ENCODE results near the gene CHCHD6. TPM values are rescaled to one million over a fixed set of nuclear protein-coding genes. Genes with fewer than 3 reads are reported as not detected.

Gene CHCHD6
- total RNA-seq, 6 experiments from 2014 or later, result 1.7 to 5.3 (median 4.2) TPM

DNA sequence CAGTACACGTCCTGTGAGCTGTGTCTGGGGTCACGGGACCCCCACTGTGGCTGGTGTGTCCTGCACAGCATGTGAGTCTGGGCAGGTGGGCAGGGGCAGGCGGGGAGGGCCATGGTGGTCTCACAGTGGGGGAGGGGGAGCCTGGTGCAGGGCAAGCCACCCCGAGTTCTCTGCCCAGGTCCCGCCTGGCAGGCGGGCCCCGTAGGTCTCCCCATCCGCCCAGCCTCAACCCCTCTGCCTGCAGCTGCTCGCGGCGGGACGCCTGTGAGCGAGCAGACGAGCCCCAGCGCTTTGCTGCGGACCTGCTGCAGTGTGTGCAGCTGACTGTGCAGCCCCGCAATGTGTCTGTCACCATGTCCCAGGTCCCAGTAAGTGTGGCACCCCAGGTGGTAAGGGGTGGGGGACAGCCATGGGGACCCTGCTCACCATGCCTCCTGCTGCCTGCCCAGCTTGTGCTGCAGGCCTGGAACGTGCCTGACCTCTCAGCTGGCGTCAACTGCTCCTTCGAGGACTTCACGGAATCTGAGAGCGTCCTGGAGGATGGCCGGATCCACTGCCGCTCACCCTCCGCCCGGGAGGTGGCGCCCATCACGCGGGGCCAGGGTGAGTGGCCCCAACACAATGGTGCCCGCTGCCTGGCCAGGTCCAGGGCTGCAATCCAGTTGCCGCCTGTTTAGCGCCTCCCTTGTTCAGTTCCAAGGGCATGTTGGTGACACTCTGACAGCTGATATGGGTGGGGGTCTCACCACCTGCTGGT, 300.8 kb downstream of the CHCHD6 start:
- Histone ChIP-seq H3K27ac (no peak overlapping the region), H3K4me1 (no peaks in the 10 kb centered on the region), H3K4me3 (no peak overlapping the region), H3K36me3 (no peaks in the 10 kb centered on the region), H3K9me3 (no peaks in the 10 kb centered on the region), H3K27me3 (no peaks in the 10 kb centered on the region)
- ATAC-seq (no peak), DNase-seq (no peak)
- 100% methylated on average over 3 of the region's 32 CpGs for WGBS (ENCODE audit: insufficient coverage, low coverage, low lambda C conversion rate, missing lambda C conversion rate)
- TF ChIP-seq POLR2A (IDR thresholded peaks at IDR 0.05), result no peak
- no peak for TF ChIP-seq CTCF (IDR thresholded peaks at IDR 0.05)
- intact Hi-C loops (cut with DNase I), result no loop called here

DNA sequence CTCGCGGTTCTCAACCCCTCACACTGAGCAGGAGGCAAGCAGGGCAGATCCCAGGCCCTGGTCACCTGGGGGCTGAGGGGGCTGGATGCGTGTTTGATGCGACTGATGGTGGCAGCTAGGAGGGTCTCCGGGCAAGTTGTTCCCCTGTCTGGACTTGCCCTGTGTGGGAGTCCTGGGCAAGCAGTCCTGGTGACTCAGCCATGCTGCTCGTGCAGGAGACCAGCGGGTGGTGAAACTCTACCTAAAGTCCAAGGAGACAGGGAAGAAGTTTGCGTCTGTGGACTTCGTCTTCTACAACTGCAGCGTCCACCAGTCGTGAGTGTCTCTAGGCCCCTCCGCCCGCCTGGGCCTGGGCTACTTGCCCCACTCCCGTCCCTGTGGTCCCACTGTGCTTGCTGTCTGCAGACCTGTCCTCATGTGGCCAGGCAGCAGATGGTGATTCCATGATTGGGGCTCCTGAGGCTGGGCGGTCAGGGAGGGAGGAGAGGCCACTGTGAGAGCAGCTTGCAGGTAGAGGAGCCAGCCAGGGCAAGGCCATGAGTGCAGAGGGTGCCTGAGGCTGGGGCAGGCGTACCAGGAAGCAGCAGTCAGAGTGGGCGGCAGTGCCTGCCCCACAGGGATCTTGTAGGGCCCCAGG, 301.9 kb downstream of the CHCHD6 start:
- Histone ChIP-seq H3K27ac (no peak overlapping the region), H3K27me3 (no peaks in the 10 kb centered on the region), H3K36me3 (no peaks in the 10 kb centered on the region), H3K4me3 (no peak overlapping the region), H3K9me3 (no peaks in the 10 kb centered on the region), H3K4me1 (no peaks in the 10 kb centered on the region)
- intact Hi-C loops (cut with DNase I), result no loop called here
- TF ChIP-seq POLR2A (IDR thresholded peaks at IDR 0.05), result no peak
- TF ChIP-seq CTCF (IDR thresholded peaks at IDR 0.05), result no peak
- DNase-seq, result no peak
- no peak for ATAC-seq
- WGBS (ENCODE audit: insufficient coverage, low coverage, low lambda C conversion rate, missing lambda C conversion rate), result 100% methylated on average over 2 of the region's 17 CpGs

DNA sequence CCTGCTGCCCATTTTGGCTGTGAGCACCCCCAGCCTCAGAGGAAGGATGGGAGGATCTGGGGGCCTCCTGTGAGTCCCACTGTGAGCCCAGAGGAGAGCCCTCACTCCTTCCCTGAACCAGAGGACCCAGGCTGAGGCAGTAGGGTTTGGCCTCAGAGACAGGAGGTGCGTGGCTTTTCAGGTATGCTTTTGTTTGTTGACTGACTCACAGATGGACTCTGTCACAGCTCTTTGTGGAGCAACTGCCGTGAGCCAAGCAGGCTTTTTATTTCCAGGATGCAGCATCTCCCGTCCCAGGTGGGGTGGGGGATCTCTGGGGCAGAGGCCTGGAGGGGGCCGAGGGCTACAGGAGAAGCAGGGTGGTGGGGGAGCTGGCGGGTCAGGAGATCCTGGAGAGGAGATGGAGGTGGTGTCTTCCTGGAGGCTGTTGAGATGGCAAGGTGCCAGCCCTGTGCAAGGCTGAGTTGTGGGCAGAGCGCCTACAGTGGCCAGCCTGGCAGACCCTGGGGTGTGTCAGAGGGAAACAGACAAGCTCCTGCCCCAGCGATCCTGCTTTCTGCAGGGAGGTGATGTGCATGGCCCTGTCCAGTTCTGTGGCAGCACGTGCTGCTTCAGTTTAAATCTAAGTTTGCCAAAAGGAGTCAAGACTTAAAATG, 302.9 kb downstream of the CHCHD6 start:
- Histone ChIP-seq H3K27me3 (no peaks in the 10 kb centered on the region), H3K36me3 (no peaks in the 10 kb centered on the region), H3K9me3 (no peaks in the 10 kb centered on the region), H3K4me1 (no peaks in the 10 kb centered on the region), H3K27ac (no peak overlapping the region), H3K4me3 (no peak overlapping the region)
- intact Hi-C loops (cut with DNase I), result no loop called here
- DNase-seq (no peak), ATAC-seq (no peak)
- TF ChIP-seq POLR2A (IDR thresholded peaks at IDR 0.05), result no peak
- TF ChIP-seq CTCF (IDR thresholded peaks at IDR 0.05), result no peak
- 85% methylated on average over 6 of the region's 8 CpGs for WGBS (ENCODE audit: insufficient coverage, low coverage, low lambda C conversion rate, missing lambda C conversion rate)

- intact Hi-C loops (cut with DNase I), result no loop called here
- Histone ChIP-seq H3K36me3 (peaks cover 0 to 5% (median 0%) of the 10 kb centered on the region in 4 donors), H3K4me1 (no peaks in the 10 kb centered on the region), H3K27me3 (no peaks in the 10 kb centered on the region), H3K27ac (no peak overlapping the region), H3K4me3 (no peak overlapping the region), H3K9me3 (no peaks in the 10 kb centered on the region)
- no peak for DNase-seq
- WGBS (ENCODE audit: insufficient coverage, low coverage, low lambda C conversion rate, missing lambda C conversion rate), result no CpG with 5 or more reads among the region's 10 CpGs
- ATAC-seq, result no peak
- no peak for TF ChIP-seq CTCF (IDR thresholded peaks at IDR 0.05)
- no peak for TF ChIP-seq POLR2A (IDR thresholded peaks at IDR 0.05)
Observed at GRCh38 chr3:127008236-127008635, 304.2 kb downstream of the CHCHD6 start.

All from right lobe of liver (tissue), 6 donors.